GM23248 (cell line): Measurements from ENCODE around the gene GRHPR. TPM values are rescaled to one million over a fixed set of nuclear protein-coding genes. Genes with fewer than 3 reads are reported as not detected.

Experiments
- DNase-seq: peaks from one replicate; pipeline ENCODE4 v3.0.0-alpha.2; 2015
- H2AFZ ChIP-seq: fragments of 200-600 bp; sonication (generic); 2 replicates; pipeline ENCODE4 v1.6.1; 2016; ENCODE audit warnings: antibody characterized with exemption
- H3F3A ChIP-seq: fragments of 200-600 bp; sonication (generic); 2 replicates; pipeline ENCODE4 v1.6.1; 2016; ENCODE audit warnings: mild to moderate bottlenecking, antibody characterized with exemption, mixed run types; ENCODE audit not compliant: insufficient read depth
- H3K27ac ChIP-seq: fragments of 200-600 bp; sonication (generic); 2 replicates; pipeline ENCODE4 v1.5.1; 2016; ENCODE audit warnings: mild to moderate bottlenecking
- H3K27me3 ChIP-seq: fragments of 200-600 bp; sonication (generic); replicated peaks from 2 replicates; pipeline ENCODE4 v1.6.1; 2016; ENCODE audit warnings: mild to moderate bottlenecking; ENCODE audit not compliant: insufficient read depth
- H3K36me3 ChIP-seq: fragments of 200-600 bp; sonication (generic); 2 replicates; pipeline ENCODE4 v1.6.1; 2016; ENCODE audit warnings: low read depth, mild to moderate bottlenecking
- H3K4me1 ChIP-seq: fragments of 200-600 bp; sonication (generic); 2 replicates; pipeline ENCODE4 v1.6.1; 2016; ENCODE audit warnings: mild to moderate bottlenecking; ENCODE audit not compliant: insufficient read depth
- H3K4me2 ChIP-seq: fragments of 200-600 bp; sonication (generic); one replicate; pipeline ENCODE4 v1.6.1; 2016; ENCODE audit warnings: mild to moderate bottlenecking; ENCODE audit not compliant: unreplicated experiment
- H3K4me3 ChIP-seq: fragments of 200-600 bp; sonication (generic); 2 replicates; pipeline ENCODE4 v1.5.1; 2016; ENCODE audit warnings: mild to moderate bottlenecking
- H3K79me2 ChIP-seq: fragments of 200-600 bp; sonication (generic); 2 replicates; pipeline ENCODE4 v1.6.1; 2016; ENCODE audit warnings: mild to moderate bottlenecking; ENCODE audit not compliant: insufficient read depth
- H3K9ac ChIP-seq: fragments of 200-600 bp; sonication (generic); 2 replicates; pipeline ENCODE4 v1.6.1; 2016; ENCODE audit warnings: mild to moderate bottlenecking
- H3K9me2 ChIP-seq: fragments of 200-600 bp; sonication (generic); 2 replicates; pipeline ENCODE4 v1.6.1; 2016; ENCODE audit warnings: mixed run types, mild to moderate bottlenecking, moderate library complexity; ENCODE audit not compliant: insufficient read depth
- H3K9me3 ChIP-seq: fragments of 200-600 bp; sonication (generic); one replicate; pipeline ENCODE4 v1.6.1; 2017; ENCODE audit warnings: low read depth
- H4K20me1 ChIP-seq: fragments of 200-600 bp; sonication (generic); 2 replicates; pipeline ENCODE4 v1.6.0; 2016; ENCODE audit not compliant: insufficient read depth
- EZH2 ChIP-seq: fragments of 200-600 bp; sonication (generic); IDR thresholded peaks from 2 replicates; pipeline ENCODE4 v1.6.1; 2018; ENCODE audit warnings: antibody characterized with exemption, mild to moderate bottlenecking; ENCODE audit not compliant: insufficient read depth, poor library complexity, severe bottlenecking
- EZH2phosphoT487 ChIP-seq: fragments of 200-600 bp; sonication (generic); IDR thresholded peaks from 2 replicates; pipeline ENCODE4 v1.6.1; 2018; ENCODE audit warnings: antibody characterized with exemption, moderate library complexity, mild to moderate bottlenecking, low read depth; ENCODE audit not compliant: insufficient read depth
- WGBS, 2 experiments: methylation state at CpG; one replicate each; pipeline ENCODE4 v1.1.6; 2015 to 2017; ENCODE audit warnings: low lambda C conversion rate in 2 of 2, low coverage in 1 of 2; ENCODE audit errors: missing lambda C conversion rate in 2 of 2; 5-methylcytosine and 5-hydroxymethylcytosine counted together
- in situ Hi-C: fragments of 300-500 bp; cut with MboI; formaldehyde crosslinking; loops from 2 replicates; pipeline ENCODE4 v1.15.0; 2020
- polyA plus RNA-seq: library from polyadenylated mRNA; unstranded; fragments of >200 nt; fragmentation: Nextera tagmentation; extraction: Ambion mirVana; gene quantifications from 2 replicates; pipeline ENCODE4 v1.2.1, GENCODE V29; 2016
- total RNA-seq: library from RNA; depleted of rRNA; stranded (reverse); fragments of >200 nt; shearing (Covaris generic); gene quantifications from 2 replicates; pipeline ENCODE4 v1.2.3, GENCODE V29; 2014

Gene GRHPR
- total and polyA plus RNA-seq, 2 experiments from 2014 or later, result 124 to 146 TPM

DNA sequence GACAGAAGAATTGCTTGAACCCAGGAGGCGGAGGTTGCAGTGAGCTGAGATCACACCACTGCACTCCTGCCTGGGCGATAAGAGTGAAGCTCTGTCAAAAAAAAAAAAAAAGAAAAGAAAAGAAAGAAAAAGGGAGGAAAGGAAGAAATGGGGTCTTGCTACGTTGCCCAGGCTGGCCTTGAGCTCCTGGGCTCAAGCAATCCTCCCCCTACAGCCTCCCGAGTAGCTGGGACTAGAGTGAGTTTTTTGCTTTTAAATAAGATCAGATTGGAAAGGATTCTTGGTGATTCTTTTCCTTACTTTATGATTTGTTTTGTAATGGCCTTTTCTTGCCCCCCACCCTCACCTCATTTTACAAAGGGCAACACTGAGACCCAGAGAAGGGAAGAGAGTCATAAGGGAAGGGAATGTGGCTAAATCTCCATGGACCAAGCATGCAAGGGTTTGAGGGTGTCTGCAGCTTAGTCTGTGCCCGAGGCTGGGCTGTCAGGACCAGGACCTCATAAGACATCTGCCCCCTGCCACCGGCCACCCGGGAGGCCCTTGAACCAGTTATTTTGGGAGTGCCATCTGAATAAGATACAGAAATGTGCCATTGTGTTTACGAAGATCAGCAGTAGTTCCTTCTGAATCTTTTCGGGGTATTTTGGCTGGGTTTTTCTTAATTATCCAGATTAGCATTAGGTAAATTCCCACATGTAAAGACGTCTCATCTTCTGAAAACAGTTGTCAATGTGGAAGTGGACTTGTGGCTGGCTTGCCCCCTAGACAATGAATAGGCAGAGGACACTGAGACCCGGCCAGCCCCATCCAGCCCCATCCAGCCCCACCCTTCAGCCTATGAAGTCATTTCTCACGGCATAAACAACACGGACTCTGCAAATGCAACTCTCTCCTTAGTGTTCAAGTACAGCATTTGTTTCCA, 44.5 kb upstream of the GRHPR start:
- Histone ChIP-seq H2AFZ (no peak overlapping the region), H3K9ac (no peak overlapping the region), H3K9me2 (no peaks in the 10 kb centered on the region), H3K79me2 (no peaks in the 10 kb centered on the region), H3F3A (no peaks in the 10 kb centered on the region), H3K9me3 (no peaks in the 10 kb centered on the region), H3K4me1 (no peaks in the 10 kb centered on the region), H3K4me3 (no peak overlapping the region), H4K20me1 (no peaks in the 10 kb centered on the region), H3K27me3 (peaks cover 11% of the 10 kb centered on the region), H3K4me2 (no peak overlapping the region), H3K36me3 (no peaks in the 10 kb centered on the region), H3K27ac (no peak overlapping the region)
- in situ Hi-C loops, result no loop called here
- no peak for DNase-seq
- TF ChIP-seq EZH2phosphoT487 (no peak), EZH2 (no peak)
- WGBS, 2 experiments, result 67 to 69% methylated on average over 13 of the region's 13 CpGs

GRCh38 chr9:37378613-37379004, 43.9 kb upstream of the GRHPR start:
- Histone ChIP-seq H3K4me2 (no peak overlapping the region), H4K20me1 (no peaks in the 10 kb centered on the region), H3K27ac (no peak overlapping the region), H3F3A (no peaks in the 10 kb centered on the region), H3K4me3 (no peak overlapping the region), H3K9me3 (no peaks in the 10 kb centered on the region), H3K9ac (no peak overlapping the region), H3K79me2 (no peaks in the 10 kb centered on the region), H3K27me3 (peaks cover 11% of the 10 kb centered on the region), H3K4me1 (no peaks in the 10 kb centered on the region), H3K36me3 (no peaks in the 10 kb centered on the region), H3K9me2 (no peaks in the 10 kb centered on the region), H2AFZ (no peak overlapping the region)
- TF ChIP-seq EZH2, result no peak
- no peak for TF ChIP-seq EZH2phosphoT487
- no peak for DNase-seq
- WGBS, 2 experiments, result 75 to 79% methylated on average over 12 to 19 of the region's 19 CpGs
- in situ Hi-C loops, result no loop called here

DNA sequence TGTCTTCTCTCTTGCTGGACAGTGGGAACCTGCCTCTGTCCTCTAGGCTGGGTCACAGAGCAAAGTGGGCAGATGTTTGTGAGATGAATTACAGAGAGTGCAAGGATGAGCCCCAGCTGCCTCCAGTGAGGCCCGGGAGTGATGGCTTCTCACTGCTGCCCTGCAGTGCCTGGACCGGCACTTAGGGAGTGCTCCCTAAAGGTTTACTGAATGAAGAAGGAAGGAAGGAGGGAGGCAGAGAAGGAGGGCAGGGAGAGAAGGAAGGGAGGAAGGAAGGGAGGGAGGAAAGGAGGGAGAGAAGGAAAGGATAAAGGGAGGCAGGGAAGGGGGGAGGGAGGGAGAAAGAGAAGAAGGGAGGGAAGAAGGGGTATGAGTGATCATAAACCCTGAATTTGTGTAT, 42.7 kb upstream of the GRHPR start:
- H3K36me3 ChIP-seq, result no peaks in the 10 kb centered on the region
- H3K4me3 ChIP-seq, result no peak overlapping the region
- TF ChIP-seq EZH2phosphoT487 (no peak), EZH2 (no peak)
- H3K9me2 ChIP-seq, result no peaks in the 10 kb centered on the region
- no peaks in the 10 kb centered on the region for H3F3A ChIP-seq
- no peaks in the 10 kb centered on the region for H4K20me1 ChIP-seq
- H3K4me1 ChIP-seq, result no peaks in the 10 kb centered on the region
- H3K27ac ChIP-seq, result no peak overlapping the region
- no peaks in the 10 kb centered on the region for H3K9me3 ChIP-seq
- in situ Hi-C loops, result no loop called here
- no peaks in the 10 kb centered on the region for H3K79me2 ChIP-seq
- no peak overlapping the region for H2AFZ ChIP-seq
- no peak for DNase-seq
- WGBS, 2 experiments, result 45 to 56% methylated on average over 2 of the region's 2 CpGs
- no peak overlapping the region for H3K4me2 ChIP-seq
- peaks cover 11% of the 10 kb centered on the region for H3K27me3 ChIP-seq
- no peak overlapping the region for H3K9ac ChIP-seq

DNA sequence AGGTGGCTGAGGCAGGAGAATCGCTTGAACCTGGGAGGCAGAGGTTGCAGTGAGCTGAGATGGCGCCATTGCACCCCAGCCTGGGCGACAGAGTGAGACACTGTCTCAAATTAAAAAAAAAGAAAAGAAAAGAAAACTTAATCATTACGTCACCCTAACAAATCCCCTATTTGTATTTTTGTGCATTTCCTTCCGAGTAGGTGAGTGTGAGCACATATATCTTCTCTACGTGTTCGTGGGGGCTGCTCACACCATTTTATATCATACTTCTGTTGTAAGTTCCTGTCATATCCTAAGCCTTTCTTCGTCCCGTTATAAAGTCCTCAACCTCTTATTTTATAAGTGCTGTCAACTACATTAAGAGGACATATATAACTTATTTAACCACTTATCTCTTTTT, 41.9 kb upstream of the GRHPR start:
- TF ChIP-seq EZH2 (no peak), EZH2phosphoT487 (no peak)
- WGBS, 2 experiments, result 73% methylated on average over 7 to 9 of the region's 9 CpGs
- in situ Hi-C loops, result no loop called here

More for the DNA sequence above, 41.9 kb upstream of the GRHPR start:
- H3K27me3 ChIP-seq, result peaks cover 11% of the 10 kb centered on the region
- H3K9me3 ChIP-seq, result no peaks in the 10 kb centered on the region
- no peaks in the 10 kb centered on the region for H3K36me3 ChIP-seq
- H3K9ac ChIP-seq, result no peak overlapping the region
- H3K9me2 ChIP-seq, result no peaks in the 10 kb centered on the region
- H3K27ac ChIP-seq, result no peak overlapping the region
- no peaks in the 10 kb centered on the region for H3K4me1 ChIP-seq
- DNase-seq, result no peak
- no peak overlapping the region for H3K4me3 ChIP-seq
- H3F3A ChIP-seq, result no peaks in the 10 kb centered on the region
- no peaks in the 10 kb centered on the region for H4K20me1 ChIP-seq
- H2AFZ ChIP-seq, result no peak overlapping the region
- H3K4me2 ChIP-seq, result no peak overlapping the region
- no peaks in the 10 kb centered on the region for H3K79me2 ChIP-seq
